HTERT RPE-1 (cell line): ENCODE measurements around the gene ZNF566.
"Not testable (repeated sequence)": the region's sequence is repeated elsewhere in the genome, so short reads cannot be mapped to it uniquely, and the experiment has no call there.

Experiments
- in situ Hi-C: fragments of 300-500 bp; cut with MboI; formaldehyde crosslinking; loops from 4 replicates; pipeline ENCODE4 v1.14.3; 2020; ENCODE audit warnings: low sequenced_read_pairs

ZNF566 gene

DNA sequence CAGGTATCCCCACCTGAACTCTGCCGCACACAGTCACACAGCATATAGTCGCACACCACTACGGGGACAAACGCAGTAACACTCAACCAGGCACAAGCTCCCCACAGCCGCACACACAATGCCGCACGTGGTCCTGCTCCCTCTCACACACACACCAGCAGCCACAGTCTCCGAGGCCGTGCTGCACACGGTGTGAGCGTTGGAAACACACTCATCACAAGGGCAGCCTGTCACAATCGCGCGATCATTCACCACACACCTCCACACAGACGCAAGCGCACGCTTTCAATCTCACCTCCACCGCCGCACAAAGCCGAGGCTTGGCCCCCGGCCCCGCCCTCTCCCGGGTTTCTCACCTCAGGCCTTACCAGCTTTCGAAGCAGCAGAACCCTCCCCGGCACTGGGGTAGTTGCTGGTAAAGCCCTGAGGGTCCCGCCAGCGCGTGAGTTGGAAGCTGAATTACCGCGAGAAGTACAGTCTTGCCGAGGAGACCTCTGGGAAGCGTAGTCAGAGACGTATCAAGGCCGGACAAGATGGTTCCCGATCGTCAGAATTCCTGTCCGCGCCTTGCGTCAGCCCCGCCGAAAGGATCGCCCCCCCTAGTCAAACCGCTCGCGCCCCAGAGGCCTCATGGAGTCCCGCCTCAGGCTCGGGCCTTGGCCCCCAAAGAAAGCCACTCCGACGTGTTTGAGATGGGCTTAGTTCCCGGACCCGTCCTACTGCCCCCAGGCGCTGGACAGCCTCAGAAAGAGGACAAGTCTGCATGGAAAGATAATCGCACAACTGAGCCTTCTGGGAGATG lies at the start of gene ZNF566:
Gene ZNF566, minus strand, starts transcription at position 444 of the 802 bp plus-strand sequence. CDS start 13,004 bp downstream, outside the sequence.
- in situ Hi-C loops, result no loop called here

DNA sequence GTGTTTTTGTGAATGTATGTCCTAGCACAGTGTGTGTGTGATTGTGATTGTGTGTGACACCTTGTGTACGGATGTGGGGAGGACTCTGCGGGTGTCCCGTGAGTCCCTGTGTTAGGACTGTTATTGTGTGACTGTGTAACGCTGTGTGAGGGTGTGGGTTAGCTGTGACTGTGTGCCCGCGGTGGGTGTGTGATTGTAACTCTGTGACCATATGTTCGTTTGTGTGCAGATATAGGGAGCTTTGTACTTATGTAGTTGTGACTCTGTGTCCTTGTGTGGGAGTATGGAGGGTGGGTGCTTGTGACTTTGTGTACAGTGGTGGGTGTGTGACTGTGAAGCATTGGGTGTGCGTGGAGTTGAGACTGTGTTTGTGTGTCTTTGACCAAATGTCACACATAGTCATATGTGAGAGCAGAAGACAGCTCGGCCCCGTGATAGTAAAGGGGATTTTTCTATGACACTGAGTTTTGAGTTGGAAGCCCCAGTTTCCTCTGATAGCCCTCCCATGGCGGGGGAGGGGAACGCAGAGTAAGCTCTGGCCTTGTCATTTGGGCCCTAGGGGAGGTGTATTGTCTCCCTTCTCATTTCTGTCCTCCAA lies 39.7 kb upstream of the ZNF566 start:
- in situ Hi-C loops, result no loop called here

DNA sequence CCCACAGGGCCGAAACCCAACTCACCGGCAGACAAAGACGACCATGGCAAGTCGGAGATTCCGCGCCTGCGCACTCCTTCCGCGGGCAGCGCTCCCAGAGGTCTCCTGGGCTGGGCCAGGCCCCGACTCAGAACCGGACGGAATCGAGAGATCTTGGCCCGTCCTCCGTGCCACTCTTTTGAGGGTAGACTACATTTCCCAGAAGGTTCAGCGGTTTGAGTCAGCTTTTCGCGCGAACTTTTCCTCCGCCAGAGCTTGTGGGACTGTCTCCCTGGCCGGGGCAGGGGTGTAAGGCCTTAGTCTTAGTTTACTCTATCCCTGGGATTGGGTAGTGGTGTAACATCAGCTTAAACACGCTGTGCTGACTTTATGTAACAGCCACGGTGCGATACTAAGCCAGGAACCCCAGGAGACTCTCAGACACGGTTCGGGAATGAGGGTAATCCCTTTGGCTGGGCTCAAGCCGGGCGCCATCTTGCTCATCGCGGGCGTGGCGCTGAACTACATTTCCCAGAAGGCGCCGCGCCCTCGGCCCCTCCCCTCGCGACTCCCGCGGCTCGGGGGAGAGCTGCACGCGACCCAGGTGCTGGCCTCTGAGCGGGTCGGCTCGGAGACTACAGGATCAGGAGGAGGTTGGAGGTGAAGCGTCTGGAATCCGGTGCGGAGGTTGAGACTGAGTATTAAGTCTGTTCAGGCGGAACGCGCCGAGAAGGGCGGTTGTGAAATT lies 39.0 kb upstream of the ZNF566 start, which contains the start of gene ZNF260:
Gene ZNF260, minus strand, starts transcription at position 78 of the 727 bp plus-strand sequence. CDS start 13,033 bp downstream, outside the sequence.
- in situ Hi-C loops, result no loop called here

DNA sequence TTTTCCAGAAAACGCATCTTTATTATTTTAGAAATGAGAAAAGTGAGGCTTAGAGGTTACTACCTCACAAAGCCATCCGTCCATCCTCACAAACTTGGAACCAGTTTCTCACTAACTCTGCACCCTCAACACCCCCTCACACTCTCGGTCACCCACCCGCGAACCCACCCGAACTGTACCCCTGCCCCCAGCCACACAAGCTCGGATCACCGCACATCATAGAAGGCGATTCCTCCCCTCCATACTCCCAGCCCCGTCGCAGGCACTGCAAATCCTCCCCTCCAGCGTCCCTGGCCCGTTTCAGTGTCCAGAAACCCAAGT lies 38.5 kb upstream of the ZNF566 start:
- in situ Hi-C loops, result no loop called here

DNA sequence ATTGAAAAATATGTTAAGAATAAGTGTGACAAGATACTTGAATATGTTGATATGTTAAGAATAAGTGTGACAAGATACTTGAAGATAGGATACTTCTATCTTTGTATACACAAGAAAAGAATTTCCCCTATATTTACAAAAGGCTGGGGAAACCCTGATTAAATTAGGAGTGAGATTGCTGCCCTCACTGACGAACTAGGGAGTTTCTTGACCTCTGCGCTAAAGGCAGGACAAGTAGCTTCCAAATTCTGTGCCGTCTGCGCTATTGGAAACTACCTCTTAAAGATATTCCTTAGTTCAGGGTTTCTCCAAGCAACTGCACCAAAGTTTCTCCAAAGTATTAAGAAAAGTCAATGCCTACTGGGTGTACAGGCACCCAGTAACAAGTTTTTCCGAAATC lies 38.0 kb upstream of the ZNF566 start:
- in situ Hi-C loops, result no loop called here

DNA sequence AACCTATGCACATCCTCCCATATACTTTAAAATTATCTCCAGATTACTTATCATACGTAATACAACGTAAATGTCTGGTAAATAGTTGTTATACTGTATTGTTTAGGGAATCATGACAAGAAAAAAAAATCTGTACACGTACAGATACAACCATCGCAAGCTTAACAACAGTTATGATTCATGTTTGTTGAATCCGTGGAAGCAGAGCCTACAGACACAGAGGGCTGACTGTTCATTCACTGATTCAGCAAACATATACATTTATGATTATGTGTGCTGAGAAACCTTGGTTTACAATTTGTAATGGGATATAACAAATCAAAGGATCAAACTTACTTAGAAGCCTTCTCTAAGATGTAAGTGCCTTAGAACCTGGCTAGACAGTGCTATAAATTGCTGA lies 37.2 kb upstream of the ZNF566 start:
- in situ Hi-C loops, result no loop called here

DNA sequence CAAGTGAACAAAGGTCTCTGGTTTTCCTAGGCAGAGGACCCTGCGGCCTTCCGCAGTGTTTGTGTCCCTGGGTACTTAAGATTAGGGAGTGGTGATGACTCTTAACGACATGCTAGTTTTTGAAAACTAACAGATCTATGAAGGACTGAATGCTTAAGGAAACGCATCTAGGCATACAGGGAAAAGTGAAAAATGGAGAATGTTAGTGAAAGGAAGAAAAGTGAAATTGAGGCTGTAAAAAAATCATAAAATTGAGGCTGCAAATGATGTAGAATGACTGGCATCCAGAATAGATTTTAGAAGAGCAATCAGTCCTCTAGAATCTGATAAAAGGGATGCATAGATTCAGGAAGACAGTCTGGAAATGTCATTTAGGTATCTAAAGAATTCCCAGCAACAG lies 35.3 kb upstream of the ZNF566 start:
- in situ Hi-C loops, result no loop called here

DNA sequence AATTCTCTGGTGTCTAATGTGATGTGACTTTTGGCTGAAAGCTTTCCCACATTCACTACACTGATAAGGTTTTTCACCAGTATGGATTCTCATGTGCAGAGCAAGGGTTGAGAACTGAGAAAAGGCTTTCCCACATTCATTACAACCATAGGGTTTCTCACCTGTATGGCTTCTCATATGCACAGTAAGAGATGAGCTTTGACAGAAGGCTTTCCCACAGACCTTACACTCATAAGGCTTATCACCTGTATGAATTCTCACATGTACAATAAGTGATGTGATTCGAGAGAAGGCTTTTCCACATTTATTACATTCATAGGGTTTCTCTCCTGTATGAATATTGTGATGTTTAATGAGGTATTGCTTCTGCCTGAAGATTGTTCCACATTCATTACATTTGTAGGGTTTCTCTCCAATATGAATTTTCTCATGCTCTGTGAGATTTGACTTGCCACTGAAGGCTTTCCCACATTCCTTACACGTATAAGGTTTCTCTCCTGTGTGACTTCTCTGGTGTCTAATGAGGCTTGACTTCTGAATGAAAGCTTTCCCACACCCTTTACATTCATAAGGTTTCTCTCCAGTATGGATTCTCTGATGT lies 24.8 kb upstream of the ZNF566 start:
- in situ Hi-C loops, result no loop called here

DNA sequence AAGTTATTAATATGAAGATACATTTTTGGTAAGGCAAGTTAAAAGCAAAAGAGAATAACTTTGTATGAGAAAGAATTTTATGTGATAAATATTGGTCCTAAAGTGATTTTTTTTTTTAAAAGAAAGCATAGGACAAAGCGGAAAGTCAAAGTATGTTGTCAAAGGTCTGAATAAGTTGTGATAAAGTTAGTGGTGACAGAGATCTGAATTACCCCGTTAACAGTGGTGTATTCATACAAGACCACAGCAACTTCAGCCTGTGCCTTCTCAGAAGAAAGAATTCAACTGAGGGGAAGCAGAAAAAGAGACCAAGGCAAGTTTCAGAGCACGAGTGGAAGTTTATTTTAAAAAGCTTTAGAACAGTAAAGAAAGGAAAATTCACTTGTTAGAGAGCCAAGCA lies 19.0 kb upstream of the ZNF566 start:
- in situ Hi-C loops, result no loop called here

DNA sequence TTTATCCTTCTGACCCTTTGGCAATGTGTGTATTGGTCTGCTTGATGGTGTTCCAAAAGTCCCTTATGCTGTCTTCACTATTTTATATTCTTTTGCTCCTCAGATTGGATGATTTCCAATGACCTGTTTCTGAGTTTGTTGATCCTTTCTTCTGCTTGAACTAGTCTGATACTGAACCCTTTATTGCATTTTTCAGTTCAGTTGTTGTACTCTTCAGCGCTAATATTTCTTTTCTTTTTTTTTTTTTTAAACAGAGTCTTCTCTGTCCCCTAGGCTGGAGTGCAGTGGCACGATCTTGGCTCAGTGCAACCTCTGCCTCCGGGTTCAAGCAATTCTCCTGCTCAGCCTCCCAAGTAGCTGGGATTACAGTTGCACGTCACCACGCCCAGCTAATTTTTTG lies 12.6 kb upstream of the ZNF566 start:
- in situ Hi-C loops, result no loop called here

DNA sequence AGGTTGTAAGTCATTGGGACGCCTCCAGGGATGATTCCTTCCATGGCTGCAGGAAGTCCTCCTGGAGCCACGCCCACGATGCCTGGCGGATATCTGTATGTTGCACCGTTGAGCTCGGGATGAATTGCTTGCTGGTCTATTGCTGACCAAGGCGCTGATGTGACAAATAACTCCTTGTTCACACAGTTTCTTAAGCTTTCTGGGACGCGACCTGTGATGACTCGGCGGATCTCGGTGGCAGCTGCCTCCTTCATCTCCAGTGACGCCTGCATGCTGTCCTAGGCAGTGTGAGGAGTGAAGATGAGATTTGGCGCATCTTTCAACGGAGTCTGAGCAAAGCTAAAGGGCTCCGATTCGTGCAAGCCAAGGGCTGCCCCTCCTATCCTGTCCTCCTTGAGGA lies 7.6 kb upstream of the ZNF566 start:
- in situ Hi-C loops, result no loop called here

DNA sequence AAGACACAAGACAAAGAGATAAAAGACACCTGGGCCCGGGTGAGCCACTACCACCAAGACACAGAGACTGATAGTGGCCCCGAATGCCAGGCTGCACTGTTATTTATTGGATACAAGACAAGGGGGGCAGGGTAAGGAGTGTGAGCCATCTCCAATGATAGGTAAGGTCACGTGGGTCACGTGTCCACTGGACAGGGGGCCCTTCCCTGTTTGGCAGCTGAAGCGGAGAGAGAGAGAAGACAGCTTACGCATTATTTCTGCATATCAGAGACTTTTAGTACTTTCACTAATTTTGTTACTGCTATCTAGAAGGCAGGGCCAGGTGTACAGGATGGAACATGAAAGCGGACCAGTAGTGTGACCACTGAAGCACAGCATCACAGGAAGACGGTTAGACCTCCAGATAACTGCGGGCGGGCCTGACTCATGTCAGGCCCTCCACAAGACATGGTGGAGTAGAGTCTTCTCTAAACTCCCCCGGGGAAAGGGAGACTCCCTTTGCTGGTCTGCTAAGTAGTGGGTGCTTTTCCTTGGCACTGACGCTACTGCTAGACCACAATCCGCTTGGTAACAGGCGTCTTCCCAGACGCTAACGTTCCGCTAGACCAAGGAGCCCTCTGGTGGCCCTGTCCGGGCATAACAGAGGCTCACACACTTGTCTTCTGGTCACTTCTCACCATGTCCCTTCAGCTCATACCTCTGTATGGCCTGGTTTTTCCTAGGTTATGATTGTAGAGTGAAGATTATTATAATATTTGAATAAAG lies 3.5 kb upstream of the ZNF566 start:
- in situ Hi-C loops, result not testable (repeated sequence)

DNA sequence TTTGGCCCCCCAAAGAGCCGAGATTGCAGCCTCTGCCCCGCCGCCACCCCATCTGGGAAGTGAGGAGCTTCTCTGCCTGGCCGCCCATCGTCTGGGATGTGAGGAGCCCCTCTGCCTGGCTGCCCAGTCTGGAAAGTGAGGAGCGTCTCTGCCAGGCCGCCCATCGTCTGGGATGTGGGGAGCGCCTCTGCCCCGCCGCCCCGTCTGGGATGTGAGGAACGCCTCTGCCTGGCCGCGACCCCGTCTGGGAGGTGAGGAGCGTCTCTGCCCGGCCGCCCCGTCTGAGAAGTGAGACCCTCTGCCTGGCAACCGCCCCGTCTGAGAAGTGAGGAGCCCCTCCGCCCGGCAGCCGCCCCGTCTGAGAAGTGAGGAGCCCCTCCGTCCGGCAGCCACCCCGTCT lies 1.5 kb upstream of the ZNF566 start:
- in situ Hi-C loops, result not testable (repeated sequence)

DNA sequence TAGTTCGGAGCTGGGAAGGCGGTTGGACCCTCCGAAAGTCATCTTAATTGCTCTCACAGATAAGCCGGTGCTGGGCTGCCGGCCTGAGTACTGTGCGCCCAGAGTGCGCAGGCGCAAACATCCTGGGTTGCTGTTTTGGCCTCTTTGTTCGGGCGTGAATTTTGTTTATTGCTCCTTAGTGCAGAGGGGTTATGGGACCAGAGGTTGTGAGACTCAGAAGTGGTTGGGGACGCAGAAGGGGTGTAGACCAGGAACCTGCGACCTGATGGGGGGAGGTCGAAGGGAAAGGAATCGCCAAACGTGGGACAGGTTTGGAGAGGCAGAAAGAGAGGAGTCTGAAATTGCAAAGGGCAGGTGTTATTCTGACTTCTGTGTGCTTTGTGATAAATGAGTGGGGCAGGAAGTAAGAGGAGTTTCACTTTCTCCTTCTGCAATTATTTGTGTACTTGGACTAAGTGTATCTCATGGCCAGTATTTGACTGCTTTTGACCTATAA lies 607 bp upstream of the ZNF566 start:
- in situ Hi-C loops, result no loop called here

DNA sequence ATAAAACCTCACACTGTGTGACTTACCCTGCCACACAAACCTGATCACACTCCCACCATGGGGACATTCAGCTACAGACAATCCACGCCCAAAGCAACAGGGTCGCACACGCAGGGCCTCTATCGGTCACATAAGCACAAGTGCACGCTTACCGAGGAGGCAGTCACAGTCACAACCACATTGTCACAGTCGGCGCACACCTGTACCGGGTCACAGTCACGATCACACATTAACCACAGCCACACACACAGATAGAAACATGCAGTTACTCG lies 579 bp downstream of the ZNF566 start:
- in situ Hi-C loops, result no loop called here

DNA sequence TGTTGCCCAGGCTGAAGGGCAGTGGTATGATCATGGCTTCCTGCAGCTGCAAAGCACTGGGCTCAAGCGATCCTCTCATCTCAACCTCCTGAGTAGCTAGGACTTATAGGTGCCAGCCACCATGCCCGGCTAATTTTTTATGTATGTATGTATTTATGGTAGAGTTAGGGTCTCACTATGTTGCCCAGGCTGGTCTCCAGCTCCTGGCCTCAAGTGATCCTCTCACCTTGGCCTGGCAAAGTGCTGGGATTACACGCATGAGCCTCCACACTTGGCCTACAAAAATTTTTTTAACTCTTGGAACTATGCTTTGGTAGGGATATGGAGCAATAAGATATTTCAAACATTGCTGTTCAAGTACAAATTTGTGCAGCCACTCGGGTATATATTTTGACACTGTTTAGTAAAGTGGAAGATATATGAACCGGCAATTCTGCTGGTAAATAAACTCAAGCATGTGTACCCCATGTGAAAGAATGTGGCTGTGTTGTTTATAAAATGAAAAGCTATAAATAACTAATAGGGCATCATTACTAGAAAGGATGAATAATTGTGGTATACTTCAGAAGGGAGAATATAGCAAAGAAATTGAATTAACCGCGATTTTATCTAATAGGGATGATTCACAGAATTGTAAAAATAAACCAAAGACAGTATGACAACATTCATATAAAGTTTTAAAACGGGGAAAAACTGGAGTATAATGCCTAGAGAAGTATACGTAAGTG lies 1.1 kb downstream of the ZNF566 start:
- in situ Hi-C loops, result no loop called here

DNA sequence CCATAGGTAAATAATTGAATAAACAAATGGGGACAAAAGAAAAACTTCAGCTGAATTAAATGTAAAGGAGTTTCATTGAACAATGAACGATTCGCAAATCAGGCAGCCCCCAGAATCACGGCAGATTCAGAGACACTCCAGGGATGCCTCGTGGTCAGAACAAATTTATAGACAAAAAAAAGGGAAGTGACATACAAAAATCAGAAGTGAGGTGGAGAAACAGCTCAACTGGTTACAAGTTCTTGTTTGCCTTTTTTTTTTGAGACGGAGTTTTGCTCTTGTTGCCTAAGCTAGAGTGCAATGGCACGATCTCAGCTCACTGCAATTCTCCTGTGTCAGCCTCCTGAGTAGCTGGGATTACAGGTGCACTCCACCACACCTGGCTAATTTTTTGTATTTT lies 5.7 kb downstream of the ZNF566 start:
- in situ Hi-C loops, result no loop called here

DNA sequence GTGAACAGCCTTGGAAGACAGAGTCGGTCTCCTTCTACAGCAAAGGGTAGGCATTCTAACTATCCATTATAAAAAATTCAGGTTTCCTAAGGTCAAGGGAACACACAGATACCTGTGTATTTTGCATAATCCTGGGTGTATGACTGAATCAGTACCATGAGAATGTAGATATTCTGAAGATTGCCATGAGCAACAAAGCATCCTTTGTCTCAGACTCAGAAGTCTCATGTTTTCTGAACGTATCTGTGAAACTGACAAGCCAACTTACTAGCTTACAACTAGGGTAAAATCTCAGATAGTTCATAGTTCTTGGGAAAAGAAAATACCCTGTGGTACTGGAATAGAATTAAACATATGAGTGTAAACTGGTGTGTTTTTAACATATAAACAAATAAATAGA lies 6.5 kb downstream of the ZNF566 start:
- in situ Hi-C loops, result no loop called here

DNA sequence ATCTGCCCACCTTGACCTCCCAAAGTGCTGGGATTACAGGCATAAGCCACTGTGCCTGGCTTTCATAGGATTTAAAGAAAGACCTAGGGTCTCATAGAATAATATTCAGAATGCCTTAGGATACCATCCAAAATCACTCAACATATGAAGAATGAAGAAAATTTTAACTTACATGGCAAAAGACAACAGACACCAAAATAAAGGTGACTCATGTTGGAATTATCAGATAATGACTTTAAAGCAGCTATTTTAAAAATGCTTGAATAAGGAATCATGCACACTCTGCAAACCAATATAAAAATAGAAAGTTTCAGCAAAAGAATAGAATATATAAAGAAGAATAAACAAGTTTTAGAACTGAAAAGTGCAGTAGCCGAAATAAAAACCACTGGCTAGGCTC lies 29.3 kb downstream of the ZNF566 start:
- in situ Hi-C loops, result no loop called here

DNA sequence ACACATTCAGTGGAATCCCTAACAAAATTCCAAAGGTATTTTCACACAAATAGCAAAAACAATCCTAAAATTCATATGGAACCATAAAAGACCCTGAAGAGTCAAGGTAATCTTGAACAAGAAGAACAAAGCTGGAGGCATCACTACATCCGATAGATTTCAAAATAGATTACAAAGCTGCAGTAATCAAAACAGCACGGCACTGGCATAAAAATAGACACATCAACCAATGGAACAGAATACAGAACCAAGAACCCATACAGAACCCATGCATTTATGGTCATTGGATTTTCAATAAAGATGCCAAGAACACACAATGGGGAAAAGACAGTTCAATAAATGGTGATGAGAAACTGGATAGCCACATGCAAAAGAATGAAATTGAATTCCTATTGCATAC lies 32.5 kb downstream of the ZNF566 start:
- in situ Hi-C loops, result no loop called here
